D721Med (cell line): ENCODE data around the gene PKDCC.

Source experiments
- DNase-seq: peaks from one replicate; pipeline ENCODE4 v3.0.0; 2011; ENCODE audit warnings: low spot score; ENCODE audit not compliant: insufficient read length
- FAIRE-seq: peaks from 2 replicates; lab custom pipeline; 2011; peaks lifted over from hg19 to GRCh38; lab: Jason Lieb, UNC
- CTCF ChIP-seq: IDR thresholded peaks from 2 replicates; pipeline ENCODE4 v1.5.1; 2012; ENCODE audit warnings: mild to moderate bottlenecking, control low read depth; ENCODE audit not compliant: insufficient read depth; ENCODE audit errors: missing control alignments

The PKDCC gene

DNA sequence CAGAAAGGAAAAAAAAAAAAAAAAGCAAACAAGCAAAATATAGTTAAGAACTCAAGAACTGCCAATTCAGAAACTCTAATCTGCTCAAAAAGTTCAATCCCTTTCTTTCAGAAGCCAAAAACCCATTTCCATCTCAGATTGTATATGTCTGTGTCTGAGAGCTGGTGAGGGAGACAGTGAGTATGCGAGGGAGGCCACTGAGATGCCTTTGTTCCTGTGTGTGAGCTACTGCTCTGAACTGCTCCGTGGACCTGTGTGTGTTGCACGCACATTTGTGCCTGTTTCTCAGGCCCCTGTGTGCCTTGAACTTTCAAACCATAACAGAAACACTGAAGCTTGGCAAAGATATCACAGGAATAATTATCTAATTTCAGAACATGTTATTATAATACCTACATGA, 2.5 kb upstream of the PKDCC start:
- DNase-seq (no peak), FAIRE-seq (no peak)
- TF ChIP-seq CTCF: no peak

DNA sequence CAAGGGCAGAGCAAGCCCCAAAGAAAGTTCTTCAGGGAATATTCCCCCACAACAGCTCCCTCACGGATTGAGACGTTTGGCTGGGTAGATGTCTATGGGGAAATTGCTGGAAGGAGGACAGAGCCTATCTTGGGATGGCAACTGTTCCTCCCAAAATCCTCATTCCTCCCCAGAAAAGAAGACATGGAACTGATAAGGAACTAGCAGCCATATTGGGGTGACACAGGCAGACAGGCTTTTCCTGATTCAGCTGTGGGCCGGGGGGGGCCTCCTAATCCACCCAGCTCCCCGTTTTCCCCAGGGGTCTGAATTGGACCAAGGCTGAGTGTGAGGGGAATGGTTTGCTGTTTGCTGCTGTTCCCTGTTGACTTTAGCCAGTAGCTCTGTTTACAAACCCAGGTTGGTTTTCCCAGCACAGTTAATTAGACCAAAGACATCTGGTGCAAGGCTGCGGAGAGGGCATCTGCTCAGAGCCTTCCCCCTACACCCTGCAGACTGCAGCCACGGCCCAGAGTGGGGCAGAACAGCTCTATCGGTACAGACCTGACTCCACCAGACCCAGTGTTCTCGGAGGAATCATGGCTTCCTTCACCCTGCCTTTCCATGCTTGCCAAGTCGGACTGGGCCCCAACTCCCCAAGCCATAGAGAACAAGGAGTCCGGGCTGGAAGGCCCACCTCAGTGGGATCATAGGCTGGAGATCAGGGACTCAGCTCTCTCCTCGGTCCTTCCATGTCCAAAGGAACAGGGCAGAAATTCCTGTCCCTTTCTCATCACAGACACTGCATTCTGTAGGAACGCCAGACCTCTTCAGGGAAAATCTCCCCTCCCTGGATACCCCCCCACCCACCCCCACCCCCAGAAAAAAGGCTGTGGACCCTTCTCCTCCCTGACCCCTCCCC, 1.7 kb upstream of the PKDCC start:
- FAIRE-seq (no peak), DNase-seq (no peak)
- no peak for TF ChIP-seq CTCF

- no peak for FAIRE-seq
- no peak for TF ChIP-seq CTCF
- DNase-seq: no peak
Measured at GRCh38 chr2:42046819-42047487, 868 bp upstream of the PKDCC start.

GRCh38 chr2:42048299-42049220, 739 bp downstream of the PKDCC start:
- no peak for TF ChIP-seq CTCF
- no peak for FAIRE-seq
- no peak for DNase-seq

DNA sequence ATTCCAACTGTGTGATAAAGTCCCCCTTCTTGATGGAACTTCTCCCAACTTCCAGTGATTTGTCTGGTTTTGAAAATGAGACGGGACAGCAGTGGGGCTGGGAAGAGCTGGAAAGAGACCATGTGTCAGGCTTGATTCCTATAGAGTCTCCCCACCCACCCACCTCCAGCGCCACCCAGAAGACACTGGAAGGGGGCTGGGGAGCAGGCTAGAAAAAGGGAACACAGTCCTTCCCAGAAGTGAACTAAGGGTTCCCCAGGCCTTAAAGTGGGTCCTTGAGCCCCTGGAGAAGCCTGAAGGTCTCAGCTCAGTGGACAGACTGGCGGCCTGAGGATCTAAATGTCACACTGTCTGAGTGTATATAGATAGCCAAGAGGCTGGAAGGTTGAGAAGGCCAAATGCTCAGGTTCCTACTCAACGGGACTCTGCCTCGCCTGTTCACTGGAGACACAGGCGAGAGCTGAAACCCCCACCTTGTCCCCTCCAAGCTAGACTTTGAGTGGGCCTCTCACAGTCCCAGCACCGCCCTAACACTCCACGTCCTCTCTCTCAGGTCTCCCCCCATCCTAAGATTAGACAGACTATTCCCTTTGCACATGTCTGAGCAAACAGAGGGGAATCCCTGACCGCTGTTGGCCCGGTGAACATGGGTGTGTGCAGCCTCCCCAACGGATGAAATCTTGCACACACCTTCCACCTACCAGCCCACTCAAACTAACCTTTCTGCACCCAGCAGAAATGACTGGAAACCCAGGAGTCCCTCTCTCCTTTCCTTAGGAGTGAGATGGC, 1.6 kb downstream of the PKDCC start:
- TF ChIP-seq CTCF: no peak
- no peak for FAIRE-seq
- no peak for DNase-seq

DNA sequence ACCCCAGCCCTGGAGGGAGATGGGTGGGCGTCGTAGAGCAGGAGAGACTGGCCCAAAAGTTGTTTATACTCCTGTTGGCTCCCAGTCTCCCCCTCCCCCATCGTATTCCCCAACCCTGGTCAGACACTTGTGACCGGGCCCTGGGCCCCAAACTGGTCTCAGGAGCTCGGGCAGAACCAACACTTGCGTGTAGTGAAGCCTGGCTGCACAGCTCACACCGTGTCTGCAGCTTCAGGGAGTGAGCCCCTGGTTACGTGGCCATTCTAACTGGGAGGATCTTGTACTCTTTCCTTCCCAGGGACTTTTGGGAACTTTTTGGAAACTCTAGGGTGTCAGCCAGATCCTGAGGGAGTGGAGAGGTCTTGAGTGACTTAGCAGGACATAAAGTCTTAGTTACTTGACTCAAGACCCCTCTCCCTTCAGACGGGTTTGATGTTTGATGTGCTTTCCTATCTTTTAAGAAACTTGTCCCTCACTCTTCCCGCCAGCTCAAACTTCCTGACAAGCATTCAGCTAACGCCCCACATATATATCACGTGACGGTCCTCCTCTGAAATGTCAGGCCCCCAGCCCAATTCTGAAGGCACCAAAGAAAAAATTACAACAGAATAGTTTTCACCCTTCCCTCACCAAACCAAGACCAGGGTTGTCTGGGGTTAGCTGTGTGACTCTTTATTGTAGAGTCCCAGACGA, 2.3 kb downstream of the PKDCC start:
- no peak for DNase-seq
- FAIRE-seq: no peak
- no peak for TF ChIP-seq CTCF
